H9 (cell line): ENCODE results near the gene CCDC82. TPM values are rescaled to one million over a fixed set of nuclear protein-coding genes. Genes with fewer than 3 reads are reported as not detected.

ENCODE experiments used
- DNase-seq: peaks from one replicate; pipeline ENCODE4 v3.0.0-alpha.2; 2017
- H2AFZ ChIP-seq: one replicate; pipeline ENCODE4 v1.6.1; 2013; ENCODE audit warnings: mild to moderate bottlenecking, low read length, control low read depth, moderate library complexity
- H2AK5ac ChIP-seq: 2 replicates; pipeline ENCODE4 v1.6.1; 2013; ENCODE audit warnings: low read length, control low read depth, mixed read lengths; ENCODE audit not compliant: insufficient read length
- H2BK120ac ChIP-seq: one replicate; pipeline ENCODE4 v1.6.1; 2013; ENCODE audit warnings: low read depth, mild to moderate bottlenecking, low read length, control low read depth, inconsistent platforms; ENCODE audit not compliant: poor library complexity, severe bottlenecking
- H2BK12ac ChIP-seq: 2 replicates; pipeline ENCODE4 v1.6.1; 2013; ENCODE audit warnings: low read length, control low read depth, mixed read lengths, low read depth; ENCODE audit not compliant: insufficient read length
- H2BK15ac ChIP-seq: 2 replicates; pipeline ENCODE4 v1.6.1; 2013; ENCODE audit warnings: low read depth, low read length, control low read depth
- H2BK20ac ChIP-seq: one replicate; pipeline ENCODE4 v1.6.1; 2013; ENCODE audit warnings: low read depth, mild to moderate bottlenecking, low read length, control low read depth, inconsistent platforms; ENCODE audit not compliant: poor library complexity, severe bottlenecking
- H2BK5ac ChIP-seq: 2 replicates; pipeline ENCODE4 v1.6.1; 2013; ENCODE audit warnings: low read length, control low read depth, mixed read lengths; ENCODE audit not compliant: insufficient read length
- H3K14ac ChIP-seq: 2 replicates; pipeline ENCODE4 v1.6.1; 2013; ENCODE audit warnings: low read length, control low read depth; ENCODE audit not compliant: insufficient read depth
- H3K18ac ChIP-seq: 2 replicates; pipeline ENCODE4 v1.6.1; 2013; ENCODE audit warnings: low read depth, mild to moderate bottlenecking, mixed read lengths, low read length, control low read depth; ENCODE audit not compliant: insufficient read length
- H3K23ac ChIP-seq: 2 replicates; pipeline ENCODE4 v1.6.1; 2013; ENCODE audit warnings: low read length, control low read depth, mixed read lengths, low read depth; ENCODE audit not compliant: insufficient read length
- H3K23me2 ChIP-seq: 2 replicates; pipeline ENCODE4 v1.6.1; 2013; ENCODE audit warnings: low read depth, mild to moderate bottlenecking, mixed read lengths, low read length, control low read depth; ENCODE audit not compliant: insufficient read length, poor library complexity, severe bottlenecking
- H3K27ac ChIP-seq: 2 replicates; pipeline ENCODE4 v1.5.1; 2013; ENCODE audit warnings: low read length, control low read depth, mixed read lengths, low read depth; ENCODE audit not compliant: insufficient read length
- H3K27me3 ChIP-seq: 2 replicates; pipeline ENCODE4 v1.6.1; 2013; ENCODE audit warnings: low read length, control low read depth, inconsistent platforms; ENCODE audit not compliant: insufficient read depth
- H3K4ac ChIP-seq: 2 replicates; pipeline ENCODE4 v1.6.1; 2013; ENCODE audit warnings: low read depth, mild to moderate bottlenecking, control low read depth, inconsistent platforms, low read length, moderate library complexity
- H3K4me1 ChIP-seq: 2 replicates; pipeline ENCODE4 v1.6.1; 2013; ENCODE audit warnings: low read length, control low read depth, inconsistent platforms; ENCODE audit not compliant: insufficient read depth
- H3K4me2 ChIP-seq: 2 replicates; pipeline ENCODE4 v1.6.1; 2013; ENCODE audit warnings: low read length, control low read depth, mixed read lengths; ENCODE audit not compliant: insufficient read length, insufficient read depth
- H3K56ac ChIP-seq: 2 replicates; pipeline ENCODE4 v1.6.1; 2013; ENCODE audit warnings: low read depth, mild to moderate bottlenecking, mixed read lengths, low read length, control low read depth; ENCODE audit not compliant: insufficient read length
- H3K79me1 ChIP-seq: 2 replicates; pipeline ENCODE4 v1.6.1; 2013; ENCODE audit warnings: low read depth, mild to moderate bottlenecking, moderate library complexity, low read length, control low read depth, inconsistent platforms; ENCODE audit not compliant: insufficient read depth, poor library complexity, severe bottlenecking
- H3K79me2 ChIP-seq: 2 replicates; pipeline ENCODE4 v1.6.1; 2013; ENCODE audit warnings: low read length, control low read depth, inconsistent platforms; ENCODE audit not compliant: insufficient read depth
- H3K9ac ChIP-seq: 2 replicates; pipeline ENCODE4 v1.6.1; 2013; ENCODE audit warnings: low read length, control low read depth, mixed read lengths; ENCODE audit not compliant: insufficient read length; ENCODE audit errors: extremely low read depth
- H3K9me3 ChIP-seq: one replicate; pipeline ENCODE4 v1.6.1; 2013; ENCODE audit warnings: low read depth, low read length, inconsistent platforms; ENCODE audit not compliant: control insufficient read depth
- H3T11ph ChIP-seq: one replicate; pipeline ENCODE4 v1.6.1; 2013; ENCODE audit warnings: mild to moderate bottlenecking, low read length, control low read depth, inconsistent platforms
- H4K20me1 ChIP-seq: one replicate; pipeline ENCODE4 v1.6.1; 2013; ENCODE audit not compliant: control insufficient read depth, insufficient read length, insufficient read depth
- H4K5ac ChIP-seq: 2 replicates; pipeline ENCODE4 v1.6.1; 2013; ENCODE audit warnings: low read depth, mild to moderate bottlenecking, mixed read lengths, low read length, control low read depth; ENCODE audit not compliant: insufficient read length
- H4K8ac ChIP-seq: replicated peaks from 2 replicates; pipeline ENCODE4 v1.6.1; 2013; ENCODE audit warnings: low read length, control low read depth, mixed read lengths, low read depth; ENCODE audit not compliant: insufficient read length
- H4K91ac ChIP-seq: 2 replicates; pipeline ENCODE4 v1.6.1; 2013; ENCODE audit warnings: low read depth, mild to moderate bottlenecking, moderate library complexity, mixed read lengths, low read length, control low read depth; ENCODE audit not compliant: insufficient read length
- H3K27ac Mint-ChIP-seq, 3 experiments: 2 replicates in 2 of 3; 3 replicates in 1 of 3; pipeline ENCODE4 v1.8.0; 2020 to 2021; ENCODE audit warnings: mixed read lengths in 3 of 3, mild to moderate bottlenecking in 1 of 3, moderate library complexity in 1 of 3
- H3K27me3 Mint-ChIP-seq: 2 replicates; pipeline ENCODE4 v1.8.0; 2021; ENCODE audit warnings: low read depth, mild to moderate bottlenecking, moderate library complexity, mixed read lengths
- H3K36me3 Mint-ChIP-seq, 3 experiments: 2 replicates in 2 of 3; 3 replicates in 1 of 3; pipeline ENCODE4 v1.8.0; 2020 to 2021; ENCODE audit warnings: low read depth in 3 of 3, mixed read lengths in 3 of 3; ENCODE audit not compliant: insufficient read depth in 1 of 3
- H3K4me1 Mint-ChIP-seq, 2 experiments: 2 replicates each; pipeline ENCODE4 v1.8.0; 2020; ENCODE audit warnings: mixed read lengths in 2 of 2
- H3K4me3 Mint-ChIP-seq, 2 experiments: 2 replicates in 1 of 2; 3 replicates in 1 of 2; pipeline ENCODE4 v1.8.0; 2020 to 2021; ENCODE audit warnings: mild to moderate bottlenecking in 2 of 2, mixed read lengths in 2 of 2, moderate library complexity in 1 of 2
- H3K9me3 Mint-ChIP-seq, 2 experiments: 2 replicates in 1 of 2; 3 replicates in 1 of 2; pipeline ENCODE4 v1.8.0; 2020; ENCODE audit warnings: mild to moderate bottlenecking in 2 of 2, mixed read lengths in 2 of 2, moderate library complexity in 1 of 2
- WGBS: extraction: QIAGEN DNeasy Blood & Tissue Kit; methylation state at CpG from one replicate; pipeline ENCODE4 v1.1.7; 2013; ENCODE audit warnings: missing lambda C conversion rate, low lambda C conversion rate, mixed read lengths; ENCODE audit not compliant: insufficient read length; ENCODE audit errors: extremely low coverage; 5-methylcytosine and 5-hydroxymethylcytosine counted together
- total RNA-seq: library from RNA; stranded (reverse); gene quantifications from 2 replicates; pipeline ENCODE4 v1.2.1, GENCODE V29; 2021
- TF ChIP-seq, protein P1 (sequence below): fragments of 200-600 bp; sonication (generic); conservative IDR thresholded peaks from 3 replicates; pipeline ENCODE4 v1.8.0; 2021; ENCODE audit warnings: antibody characterized with exemption, mild to moderate bottlenecking

CCDC82 gene
- total RNA-seq, 1 experiment from 2014 or later = 17.4 TPM

- Histone ChIP-seq H3K23ac (no peak overlapping the region), H3T11ph (no peak overlapping the region), H2AK5ac (no peak overlapping the region), H3K9me3 (no peaks in the 10 kb centered on the region), H2BK15ac (no peak overlapping the region), H2BK5ac (no peak overlapping the region), H2BK120ac (no peak overlapping the region), H4K8ac (no peak overlapping the region), H3K79me2 (no peaks in the 10 kb centered on the region), H3K56ac (no peak overlapping the region), H4K91ac (no peak overlapping the region), H3K23me2 (no peaks in the 10 kb centered on the region), H2AFZ (no peak overlapping the region), H3K4ac (no peak overlapping the region), H3K18ac (no peak overlapping the region), H3K4me1 (no peaks in the 10 kb centered on the region; the same call in 1 of the 2 replicates), H3K4me2 (no peak overlapping the region), H4K5ac (no peak overlapping the region), H3K79me1 (no peaks in the 10 kb centered on the region), H3K14ac (no peak overlapping the region), H3K27ac (no peak overlapping the region), H2BK12ac (no peak overlapping the region), H2BK20ac (no peak overlapping the region), H4K20me1 (no peaks in the 10 kb centered on the region), H3K9ac (no peak overlapping the region), H3K27me3 (no peaks in the 10 kb centered on the region)
- peak overlapping the region in 1 of 3 experiments; percentile 10; a peak in 1 of 7 replicates for H3K27ac Mint-ChIP-seq
- no peaks in the 10 kb centered on the region for H3K27me3 Mint-ChIP-seq
- DNase-seq = no peak
- H3K4me3 Mint-ChIP-seq = no peak overlapping the region
- peaks cover 0 to 9% (median 0%) of the 10 kb centered on the region in 3 experiments; a peak in 3 of 7 replicates for H3K36me3 Mint-ChIP-seq
- H3K9me3 Mint-ChIP-seq = no peaks in the 10 kb centered on the region
- TF ChIP-seq, protein P1, sequence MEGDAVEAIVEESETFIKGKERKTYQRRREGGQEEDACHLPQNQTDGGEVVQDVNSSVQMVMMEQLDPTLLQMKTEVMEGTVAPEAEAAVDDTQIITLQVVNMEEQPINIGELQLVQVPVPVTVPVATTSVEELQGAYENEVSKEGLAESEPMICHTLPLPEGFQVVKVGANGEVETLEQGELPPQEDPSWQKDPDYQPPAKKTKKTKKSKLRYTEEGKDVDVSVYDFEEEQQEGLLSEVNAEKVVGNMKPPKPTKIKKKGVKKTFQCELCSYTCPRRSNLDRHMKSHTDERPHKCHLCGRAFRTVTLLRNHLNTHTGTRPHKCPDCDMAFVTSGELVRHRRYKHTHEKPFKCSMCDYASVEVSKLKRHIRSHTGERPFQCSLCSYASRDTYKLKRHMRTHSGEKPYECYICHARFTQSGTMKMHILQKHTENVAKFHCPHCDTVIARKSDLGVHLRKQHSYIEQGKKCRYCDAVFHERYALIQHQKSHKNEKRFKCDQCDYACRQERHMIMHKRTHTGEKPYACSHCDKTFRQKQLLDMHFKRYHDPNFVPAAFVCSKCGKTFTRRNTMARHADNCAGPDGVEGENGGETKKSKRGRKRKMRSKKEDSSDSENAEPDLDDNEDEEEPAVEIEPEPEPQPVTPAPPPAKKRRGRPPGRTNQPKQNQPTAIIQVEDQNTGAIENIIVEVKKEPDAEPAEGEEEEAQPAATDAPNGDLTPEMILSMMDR = no peak
- H3K4me1 Mint-ChIP-seq = no peaks in the 10 kb centered on the region; a peak in 1 of 4 replicates
- no CpG with 5 or more reads among the region's 4 CpGs for WGBS
Measured at GRCh38 chr11:96356848-96357247, 32.9 kb downstream of the CCDC82 start.
